ENCODE results near the gene DLGAP1.

The DLGAP1 gene

GRCh38 chr18:3530807-3531206, 924.3 kb downstream of the DLGAP1 start:
- no peak overlapping the region for H3K4me3 Mint-ChIP-seq
- H3K36me3 Mint-ChIP-seq (ENCODE audit: low read depth), result no peaks in the 10 kb centered on the region
- no peaks in the 10 kb centered on the region for H3K9me3 Mint-ChIP-seq
- peaks cover 2% of the 10 kb centered on the region for H3K27me3 Mint-ChIP-seq
- no peak overlapping the region for H3K27ac Mint-ChIP-seq
- intact Hi-C loops (cut with micrococcal nuclease), result no loop called here
- H3K4me1 Mint-ChIP-seq (ENCODE audit: low read depth), result peaks cover 11% of the 10 kb centered on the region

DNA sequence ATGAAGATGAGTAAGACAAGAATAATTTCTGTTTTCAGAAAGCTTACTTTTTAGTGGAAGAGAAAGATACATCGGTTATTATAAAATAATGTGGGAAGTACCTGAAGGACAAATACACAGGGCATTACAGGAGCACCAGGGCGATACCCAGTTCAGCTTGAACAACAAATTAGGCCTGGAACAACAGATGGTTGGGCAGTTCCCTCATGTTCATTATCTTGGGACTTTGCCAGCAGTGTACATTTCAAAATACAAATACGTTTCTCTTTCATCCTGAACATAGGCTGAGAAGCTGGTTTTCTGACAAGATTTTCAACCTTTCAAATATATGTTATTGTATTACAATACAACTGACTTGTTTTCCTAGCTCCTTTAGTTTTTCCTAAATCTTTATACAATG, 925.5 kb downstream of the DLGAP1 start:
- H3K36me3 Mint-ChIP-seq (ENCODE audit: low read depth), result no peaks in the 10 kb centered on the region
- intact Hi-C loops (cut with micrococcal nuclease), result no loop called here
- no peak overlapping the region for H3K4me3 Mint-ChIP-seq
- peaks cover 2% of the 10 kb centered on the region for H3K27me3 Mint-ChIP-seq
- H3K4me1 Mint-ChIP-seq (ENCODE audit: low read depth), result peaks cover 14% of the 10 kb centered on the region
- no peaks in the 10 kb centered on the region for H3K9me3 Mint-ChIP-seq
- H3K27ac Mint-ChIP-seq, result no peak overlapping the region

GRCh38 chr18:3529077-3529476, 926.0 kb downstream of the DLGAP1 start:
- H3K27me3 Mint-ChIP-seq, result peaks cover 2% of the 10 kb centered on the region
- H3K9me3 Mint-ChIP-seq, result peaks cover under 1% of the 10 kb centered on the region
- H3K4me3 Mint-ChIP-seq, result no peak overlapping the region
- H3K4me1 Mint-ChIP-seq (ENCODE audit: low read depth), result peaks cover 14% of the 10 kb centered on the region
- H3K27ac Mint-ChIP-seq, result no peak overlapping the region
- intact Hi-C loops (cut with micrococcal nuclease), result no loop called here
- H3K36me3 Mint-ChIP-seq (ENCODE audit: low read depth), result no peaks in the 10 kb centered on the region

GRCh38 chr18:3528231-3528630, 926.9 kb downstream of the DLGAP1 start:
- intact Hi-C loops (cut with micrococcal nuclease), result no loop called here
- Mint-ChIP-seq H3K9me3 (peaks cover 9% of the 10 kb centered on the region), H3K27ac (no peak overlapping the region), H3K27me3 (peaks cover 2% of the 10 kb centered on the region), H3K4me1 (ENCODE audit: low read depth) (peaks cover 14% of the 10 kb centered on the region), H3K36me3 (ENCODE audit: low read depth) (no peaks in the 10 kb centered on the region), H3K4me3 (no peak overlapping the region)

DNA sequence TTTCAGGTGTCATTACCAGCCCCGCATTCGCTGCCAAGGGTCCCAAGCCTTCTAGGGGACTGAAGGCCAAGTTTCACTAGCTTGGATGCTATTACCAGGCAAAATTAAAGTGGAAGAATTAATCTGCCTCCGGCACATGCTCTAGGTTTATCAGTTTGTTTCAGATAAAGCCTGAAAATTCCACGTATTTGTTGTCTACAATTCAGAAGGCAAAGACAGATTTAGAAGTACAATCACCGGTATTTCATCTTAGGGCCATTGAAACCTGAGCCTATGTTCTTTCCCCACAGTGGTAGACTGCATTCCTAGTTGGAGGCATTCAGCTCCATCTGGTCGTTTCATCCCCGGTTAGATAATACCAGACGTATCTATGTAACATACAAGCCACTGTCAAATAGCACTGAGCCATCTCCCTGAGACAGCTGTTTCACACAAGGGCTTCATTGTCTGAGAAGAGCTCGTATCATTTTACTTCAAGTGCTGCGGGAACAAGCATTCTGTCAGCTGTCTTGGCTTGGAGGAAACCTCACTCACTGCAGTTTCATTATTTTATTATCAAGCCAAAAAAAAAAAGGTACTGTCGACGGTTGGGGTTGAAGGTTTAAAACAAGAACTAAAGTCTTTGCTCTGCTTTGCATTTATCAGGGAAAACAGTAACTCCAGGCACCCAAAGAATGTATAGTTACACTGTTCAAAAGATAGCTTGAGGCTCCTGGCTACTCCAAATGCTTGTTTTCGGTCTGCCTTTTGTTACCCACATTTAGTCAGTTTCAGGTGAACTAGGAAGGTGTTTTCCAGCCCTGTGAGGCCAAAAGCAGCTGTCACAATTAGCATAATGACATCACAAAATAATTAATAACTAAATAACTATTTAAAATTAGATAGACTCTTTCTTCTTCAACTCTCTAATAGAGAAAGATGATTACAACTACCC, 928.4 kb downstream of the DLGAP1 start:
- intact Hi-C loops (cut with micrococcal nuclease), result no loop called here
- Mint-ChIP-seq H3K4me1 (ENCODE audit: low read depth) (peaks cover 14% of the 10 kb centered on the region), H3K36me3 (ENCODE audit: low read depth) (no peaks in the 10 kb centered on the region), H3K27me3 (peaks cover 2% of the 10 kb centered on the region), H3K27ac (no peak overlapping the region), H3K4me3 (no peak overlapping the region), H3K9me3 (peaks cover 9% of the 10 kb centered on the region)

DNA sequence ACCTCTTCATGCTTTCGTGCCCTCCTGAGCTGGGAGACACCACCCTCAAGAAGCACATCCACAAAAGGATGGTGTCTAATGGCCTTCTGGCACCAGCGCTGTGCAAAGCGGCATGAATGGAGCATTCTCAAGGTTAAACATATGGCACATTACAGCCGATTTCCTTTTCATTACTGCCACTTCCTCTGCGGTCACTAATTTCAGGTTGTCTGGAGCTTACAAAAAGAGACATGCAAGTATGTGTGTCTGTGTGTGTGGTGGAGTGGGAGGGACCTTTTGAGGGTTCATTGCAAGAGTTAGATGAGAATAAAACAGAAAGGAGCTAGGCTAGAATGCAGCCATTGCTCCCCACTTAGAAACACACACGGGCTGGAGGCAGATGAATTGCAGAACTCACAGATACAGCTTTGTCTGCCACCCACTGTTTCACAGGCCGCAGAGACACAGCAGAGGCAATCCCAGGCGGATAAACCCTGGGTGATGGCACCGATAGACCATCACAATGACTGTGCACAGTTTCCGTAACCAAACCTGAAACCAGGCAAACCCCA, 929.2 kb downstream of the DLGAP1 start:
- Mint-ChIP-seq H3K4me1 (ENCODE audit: low read depth) (peaks cover 14% of the 10 kb centered on the region), H3K36me3 (ENCODE audit: low read depth) (no peaks in the 10 kb centered on the region), H3K9me3 (peaks cover 9% of the 10 kb centered on the region), H3K27ac (no peak overlapping the region), H3K27me3 (peaks cover 4% of the 10 kb centered on the region), H3K4me3 (no peak overlapping the region)
- intact Hi-C loops (cut with micrococcal nuclease), result no loop called here

- Mint-ChIP-seq H3K9me3 (peaks cover 9% of the 10 kb centered on the region), H3K4me1 (ENCODE audit: low read depth) (peaks cover 14% of the 10 kb centered on the region), H3K27ac (no peak overlapping the region), H3K36me3 (ENCODE audit: low read depth) (no peaks in the 10 kb centered on the region), H3K27me3 (peaks cover 6% of the 10 kb centered on the region), H3K4me3 (no peak overlapping the region)
- intact Hi-C loops (cut with micrococcal nuclease), result no loop called here
Measured at GRCh38 chr18:3524706-3525105, 930.4 kb downstream of the DLGAP1 start.

- peaks cover under 1% of the 10 kb centered on the region for H3K4me1 Mint-ChIP-seq (ENCODE audit: low read depth)
- H3K36me3 Mint-ChIP-seq (ENCODE audit: low read depth), result no peaks in the 10 kb centered on the region
- no peak overlapping the region for H3K4me3 Mint-ChIP-seq
- peaks cover 4% of the 10 kb centered on the region for H3K27me3 Mint-ChIP-seq
- peaks cover 9% of the 10 kb centered on the region for H3K9me3 Mint-ChIP-seq
- no peak overlapping the region for H3K27ac Mint-ChIP-seq
- intact Hi-C loops (cut with micrococcal nuclease), result no loop called here
Measured at GRCh38 chr18:3520230-3521085, 934.6 kb downstream of the DLGAP1 start.

GRCh38 chr18:3514312-3515216, 940.5 kb downstream of the DLGAP1 start:
- intact Hi-C loops (cut with micrococcal nuclease), result no loop called here
- H3K27me3 Mint-ChIP-seq, result no peaks in the 10 kb centered on the region
- H3K9me3 Mint-ChIP-seq, result no peaks in the 10 kb centered on the region
- no peaks in the 10 kb centered on the region for H3K36me3 Mint-ChIP-seq (ENCODE audit: low read depth)
- no peak overlapping the region for H3K4me3 Mint-ChIP-seq
- H3K4me1 Mint-ChIP-seq (ENCODE audit: low read depth), result no peaks in the 10 kb centered on the region
- H3K27ac Mint-ChIP-seq, result no peak overlapping the region

GRCh38 chr18:3513481-3513880, 941.6 kb downstream of the DLGAP1 start:
- no peaks in the 10 kb centered on the region for H3K4me1 Mint-ChIP-seq (ENCODE audit: low read depth)
- intact Hi-C loops (cut with micrococcal nuclease), result no loop called here
- H3K27ac Mint-ChIP-seq, result no peak overlapping the region
- no peaks in the 10 kb centered on the region for H3K9me3 Mint-ChIP-seq
- H3K27me3 Mint-ChIP-seq, result no peaks in the 10 kb centered on the region
- no peak overlapping the region for H3K4me3 Mint-ChIP-seq
- H3K36me3 Mint-ChIP-seq (ENCODE audit: low read depth), result no peaks in the 10 kb centered on the region

- intact Hi-C loops (cut with micrococcal nuclease), result no loop called here
- H3K4me3 Mint-ChIP-seq, result no peak overlapping the region
- no peaks in the 10 kb centered on the region for H3K9me3 Mint-ChIP-seq
- peaks cover 3% of the 10 kb centered on the region for H3K27me3 Mint-ChIP-seq
- H3K36me3 Mint-ChIP-seq (ENCODE audit: low read depth), result no peaks in the 10 kb centered on the region
- no peak overlapping the region for H3K27ac Mint-ChIP-seq
- H3K4me1 Mint-ChIP-seq (ENCODE audit: low read depth), result no peaks in the 10 kb centered on the region
Measured at GRCh38 chr18:3511980-3512379, 943.1 kb downstream of the DLGAP1 start.

DNA sequence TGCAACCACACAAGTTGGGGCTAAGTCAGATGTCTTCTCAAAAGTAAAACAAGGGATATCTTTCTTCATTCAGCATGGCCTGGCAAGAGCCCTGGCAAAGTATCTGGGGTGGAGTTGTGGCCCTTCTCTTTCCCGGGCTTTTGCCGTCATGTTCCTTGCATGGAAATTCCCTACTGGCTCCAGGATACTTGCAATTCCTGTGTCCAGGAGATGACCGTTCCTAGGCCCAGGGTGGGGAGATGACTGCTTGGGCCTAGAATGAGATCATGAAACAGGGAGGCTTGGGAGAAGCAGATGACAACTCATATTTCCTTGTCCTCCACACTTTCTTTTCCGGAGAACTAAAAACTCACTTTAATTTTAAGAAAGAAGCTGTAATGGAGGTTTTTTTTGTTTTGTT, 944.2 kb downstream of the DLGAP1 start:
- no peak overlapping the region for H3K27ac Mint-ChIP-seq

GRCh38 chr18:3510024-3510423, 945.1 kb downstream of the DLGAP1 start:
- intact Hi-C loops (cut with micrococcal nuclease), result no loop called here
- no peaks in the 10 kb centered on the region for H3K9me3 Mint-ChIP-seq
- no peak overlapping the region for H3K4me3 Mint-ChIP-seq
- H3K4me1 Mint-ChIP-seq (ENCODE audit: low read depth), result no peaks in the 10 kb centered on the region
- H3K27me3 Mint-ChIP-seq, result peaks cover 3% of the 10 kb centered on the region
- no peak overlapping the region for H3K27ac Mint-ChIP-seq
- H3K36me3 Mint-ChIP-seq (ENCODE audit: low read depth), result no peaks in the 10 kb centered on the region

More for the DNA sequence above, 944.2 kb downstream of the DLGAP1 start:
- H3K4me1 Mint-ChIP-seq (ENCODE audit: low read depth), result no peaks in the 10 kb centered on the region
- peaks cover 3% of the 10 kb centered on the region for H3K27me3 Mint-ChIP-seq
- H3K4me3 Mint-ChIP-seq, result no peak overlapping the region
- intact Hi-C loops (cut with micrococcal nuclease), result no loop called here
- no peaks in the 10 kb centered on the region for H3K9me3 Mint-ChIP-seq
- no peaks in the 10 kb centered on the region for H3K36me3 Mint-ChIP-seq (ENCODE audit: low read depth)

Data from dendritic cell treated with granulocyte-macrophage colony-stimulating factor and Interleukin-4, amounts not matched to agents 40 ng/mL and 50 ng/mL, for 4 days (primary cell).